Measurements from ENCODE around the gene CAPN12.
"Not testable (repeated sequence)": the region's sequence is repeated elsewhere in the genome, so short reads cannot be mapped to it uniquely, and the experiment has no call there.

The CAPN12 gene, protein sequence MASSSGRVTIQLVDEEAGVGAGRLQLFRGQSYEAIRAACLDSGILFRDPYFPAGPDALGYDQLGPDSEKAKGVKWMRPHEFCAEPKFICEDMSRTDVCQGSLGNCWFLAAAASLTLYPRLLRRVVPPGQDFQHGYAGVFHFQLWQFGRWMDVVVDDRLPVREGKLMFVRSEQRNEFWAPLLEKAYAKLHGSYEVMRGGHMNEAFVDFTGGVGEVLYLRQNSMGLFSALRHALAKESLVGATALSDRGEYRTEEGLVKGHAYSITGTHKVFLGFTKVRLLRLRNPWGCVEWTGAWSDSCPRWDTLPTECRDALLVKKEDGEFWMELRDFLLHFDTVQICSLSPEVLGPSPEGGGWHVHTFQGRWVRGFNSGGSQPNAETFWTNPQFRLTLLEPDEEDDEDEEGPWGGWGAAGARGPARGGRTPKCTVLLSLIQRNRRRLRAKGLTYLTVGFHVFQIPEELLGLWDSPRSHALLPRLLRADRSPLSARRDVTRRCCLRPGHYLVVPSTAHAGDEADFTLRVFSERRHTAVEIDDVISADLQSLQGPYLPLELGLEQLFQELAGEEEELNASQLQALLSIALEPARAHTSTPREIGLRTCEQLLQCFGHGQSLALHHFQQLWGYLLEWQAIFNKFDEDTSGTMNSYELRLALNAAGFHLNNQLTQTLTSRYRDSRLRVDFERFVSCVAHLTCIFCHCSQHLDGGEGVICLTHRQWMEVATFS

DNA sequence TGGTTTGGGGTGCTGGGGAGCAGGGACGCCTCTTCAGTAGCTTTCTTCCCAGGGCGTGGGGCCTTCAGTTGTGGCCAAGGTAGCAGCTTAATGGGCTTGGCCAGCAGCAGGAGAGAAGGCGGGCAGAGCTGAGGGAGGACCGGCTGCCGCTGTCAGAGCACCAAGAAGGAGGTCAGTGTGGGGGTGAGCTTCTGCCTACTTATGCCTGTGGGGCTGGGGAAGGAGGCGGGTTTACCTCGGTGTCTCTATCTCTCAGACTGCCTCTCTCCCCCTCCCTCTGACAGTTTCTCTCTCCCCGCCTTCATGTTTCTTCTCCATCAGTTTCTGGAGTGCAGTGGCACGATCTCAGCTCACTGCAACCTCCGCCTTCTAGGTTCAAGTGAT, at the start of gene CAPN12:
CAPN12 (minus strand) TSS at position 177 of the 384 bp plus-strand sequence. CDS start 309 bp downstream, outside the sequence.
- Histone ChIP-seq H3K4me1 (ENCODE audit: insufficient read depth, low read length) (no peaks in the 10 kb centered on the region), H3K27me3 (ENCODE audit: insufficient read depth, low read length) (no peaks in the 10 kb centered on the region), H3K9me3 (ENCODE audit: low read length) (no peaks in the 10 kb centered on the region), H3K4me3 (ENCODE audit: low read length) (no peak within 1 kb of the TSS), H3K36me3 (ENCODE audit: insufficient read depth, low read length) (no peaks in the 10 kb centered on the region), H2AFZ (ENCODE audit: low read depth, low read length) (no peak within 1 kb of the TSS)

DNA sequence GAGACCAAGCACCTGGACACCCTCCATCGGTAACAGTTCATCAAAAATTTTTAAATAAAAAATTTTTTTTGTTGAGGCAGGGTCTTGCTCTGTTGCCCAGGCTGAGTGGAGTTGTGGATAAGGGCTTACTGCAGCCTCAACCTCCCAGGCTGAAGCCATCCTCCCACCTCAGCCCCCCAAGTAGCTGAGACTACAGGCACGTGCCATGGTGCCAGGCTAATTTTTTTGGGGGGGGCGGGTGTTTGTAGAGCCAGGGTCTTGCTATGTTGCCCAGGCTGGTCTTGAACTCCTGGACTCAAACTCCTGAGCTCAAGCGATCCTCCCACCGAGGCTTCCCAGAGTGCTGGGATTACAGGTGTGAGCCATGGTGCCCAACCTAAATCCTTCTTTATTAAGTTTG, 49.4 kb upstream of the CAPN12 start:
- H2AFZ ChIP-seq (ENCODE audit: low read depth, low read length): no peak overlapping the region
- peaks cover 1% of the 10 kb centered on the region for H3K9me3 ChIP-seq (ENCODE audit: low read length)
- peaks cover 2% of the 10 kb centered on the region for H3K27me3 ChIP-seq (ENCODE audit: insufficient read depth, low read length)
- no peak overlapping the region for H3K4me3 ChIP-seq (ENCODE audit: low read length)
- H3K36me3 ChIP-seq (ENCODE audit: insufficient read depth, low read length): no peaks in the 10 kb centered on the region
- H3K4me1 ChIP-seq (ENCODE audit: insufficient read depth, low read length): no peaks in the 10 kb centered on the region

DNA sequence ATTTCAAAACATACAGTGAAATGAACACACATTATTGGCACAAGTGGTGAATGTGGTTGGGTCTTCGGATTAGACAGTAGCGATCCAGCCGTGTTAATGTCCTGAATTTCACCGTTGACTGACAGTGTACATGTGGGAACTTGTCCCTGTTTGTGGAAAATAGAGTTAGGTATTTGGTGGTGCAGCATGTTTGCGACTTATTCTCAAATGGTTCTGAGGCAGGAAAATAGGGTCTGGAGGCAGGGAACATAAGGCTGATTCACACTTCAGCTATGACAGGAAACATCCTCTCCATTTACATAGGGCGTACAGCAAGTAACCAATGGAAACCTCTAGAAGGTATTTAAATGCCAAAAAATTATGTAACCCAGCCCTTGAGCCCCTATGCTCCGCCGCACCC, 48.9 kb upstream of the CAPN12 start:
- no peaks in the 10 kb centered on the region for H3K4me1 ChIP-seq (ENCODE audit: insufficient read depth, low read length)
- no peak overlapping the region for H3K4me3 ChIP-seq (ENCODE audit: low read length)
- no peaks in the 10 kb centered on the region for H3K36me3 ChIP-seq (ENCODE audit: insufficient read depth, low read length)
- no peak overlapping the region for H2AFZ ChIP-seq (ENCODE audit: low read depth, low read length)
- peaks cover 1% of the 10 kb centered on the region for H3K9me3 ChIP-seq (ENCODE audit: low read length)
- H3K27me3 ChIP-seq (ENCODE audit: insufficient read depth, low read length): peaks cover 2% of the 10 kb centered on the region

DNA sequence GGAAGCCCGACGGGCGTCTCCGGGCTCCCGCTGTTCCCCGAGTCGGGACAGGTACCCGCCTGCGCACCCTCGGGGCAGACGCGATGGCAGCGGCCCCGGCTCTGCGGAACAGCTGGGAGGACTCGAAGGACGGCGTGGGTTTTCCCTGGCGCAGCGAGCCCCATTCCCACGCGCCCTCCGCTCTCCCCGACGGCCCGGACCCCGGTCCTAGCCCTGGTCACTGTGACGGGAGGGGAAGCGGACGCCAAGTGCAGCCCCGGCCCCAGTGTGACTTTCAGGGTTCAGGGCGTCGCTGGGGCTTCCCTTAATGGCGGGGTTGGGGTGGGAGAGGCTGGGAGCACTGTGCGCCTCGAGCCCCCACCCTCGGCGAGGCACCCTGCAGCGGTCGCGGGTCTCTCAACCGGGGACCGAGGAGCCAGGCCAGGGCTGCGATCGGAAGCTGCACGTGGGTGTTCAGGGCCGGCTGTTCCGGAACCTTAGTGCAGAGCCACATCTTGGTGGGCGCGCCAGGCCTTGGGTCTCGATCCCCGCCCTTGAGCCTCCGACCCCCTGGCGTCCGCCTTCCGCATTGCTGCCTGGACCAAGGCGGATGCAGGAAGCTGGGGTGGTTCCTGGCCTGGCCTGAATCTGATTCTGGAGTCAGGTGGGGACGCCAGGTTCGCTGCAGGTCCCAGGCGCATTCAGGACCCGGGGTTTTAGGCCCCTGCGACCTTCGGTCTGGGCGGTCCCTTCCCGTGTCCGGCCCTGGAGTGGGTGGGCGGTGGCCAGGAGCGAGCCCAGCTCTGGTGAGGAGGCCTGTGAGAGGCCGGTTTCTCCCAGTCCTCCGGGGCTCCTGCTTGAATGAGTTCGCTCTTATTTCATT, 48.2 kb upstream of the CAPN12 start:
- H3K4me1 ChIP-seq (ENCODE audit: insufficient read depth, low read length): no peaks in the 10 kb centered on the region
- H3K9me3 ChIP-seq (ENCODE audit: low read length): peaks cover 1% of the 10 kb centered on the region
- no peak overlapping the region for H3K4me3 ChIP-seq (ENCODE audit: low read length)
- no peak overlapping the region for H2AFZ ChIP-seq (ENCODE audit: low read depth, low read length)
- peaks cover 2% of the 10 kb centered on the region for H3K27me3 ChIP-seq (ENCODE audit: insufficient read depth, low read length)
- no peaks in the 10 kb centered on the region for H3K36me3 ChIP-seq (ENCODE audit: insufficient read depth, low read length)

DNA sequence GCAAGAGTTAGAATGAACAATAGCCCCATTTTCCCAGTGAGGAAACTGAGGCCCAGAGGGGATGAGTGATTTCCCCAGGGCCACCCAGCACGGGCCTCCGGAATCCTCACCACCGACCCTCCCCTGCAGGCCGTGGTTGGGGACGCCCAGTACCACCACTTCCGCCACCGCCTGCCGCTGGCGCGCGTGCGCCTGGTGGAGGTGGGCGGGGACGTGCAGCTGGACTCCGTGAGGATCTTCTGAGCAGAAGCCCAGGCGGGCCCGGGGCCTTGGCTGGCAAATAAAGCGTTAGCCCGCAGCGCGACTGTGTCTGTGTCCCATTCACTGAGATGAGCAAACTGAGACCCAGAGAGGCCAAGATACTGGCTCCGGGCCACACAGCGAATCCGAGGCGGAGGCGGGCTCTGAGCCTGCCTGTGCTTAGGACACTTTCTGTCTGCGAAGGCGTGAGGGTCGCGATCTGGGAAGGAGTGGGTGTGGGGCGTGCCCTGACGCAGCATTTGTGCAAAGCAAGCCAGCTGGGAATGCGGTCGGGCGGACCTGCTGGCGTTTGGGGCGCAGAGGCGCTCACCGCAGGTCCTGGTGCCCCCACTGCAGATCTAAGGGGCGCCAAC, 47.3 kb upstream of the CAPN12 start:
- not testable (repeated sequence) for H3K4me3 ChIP-seq (ENCODE audit: low read length)

DNA sequence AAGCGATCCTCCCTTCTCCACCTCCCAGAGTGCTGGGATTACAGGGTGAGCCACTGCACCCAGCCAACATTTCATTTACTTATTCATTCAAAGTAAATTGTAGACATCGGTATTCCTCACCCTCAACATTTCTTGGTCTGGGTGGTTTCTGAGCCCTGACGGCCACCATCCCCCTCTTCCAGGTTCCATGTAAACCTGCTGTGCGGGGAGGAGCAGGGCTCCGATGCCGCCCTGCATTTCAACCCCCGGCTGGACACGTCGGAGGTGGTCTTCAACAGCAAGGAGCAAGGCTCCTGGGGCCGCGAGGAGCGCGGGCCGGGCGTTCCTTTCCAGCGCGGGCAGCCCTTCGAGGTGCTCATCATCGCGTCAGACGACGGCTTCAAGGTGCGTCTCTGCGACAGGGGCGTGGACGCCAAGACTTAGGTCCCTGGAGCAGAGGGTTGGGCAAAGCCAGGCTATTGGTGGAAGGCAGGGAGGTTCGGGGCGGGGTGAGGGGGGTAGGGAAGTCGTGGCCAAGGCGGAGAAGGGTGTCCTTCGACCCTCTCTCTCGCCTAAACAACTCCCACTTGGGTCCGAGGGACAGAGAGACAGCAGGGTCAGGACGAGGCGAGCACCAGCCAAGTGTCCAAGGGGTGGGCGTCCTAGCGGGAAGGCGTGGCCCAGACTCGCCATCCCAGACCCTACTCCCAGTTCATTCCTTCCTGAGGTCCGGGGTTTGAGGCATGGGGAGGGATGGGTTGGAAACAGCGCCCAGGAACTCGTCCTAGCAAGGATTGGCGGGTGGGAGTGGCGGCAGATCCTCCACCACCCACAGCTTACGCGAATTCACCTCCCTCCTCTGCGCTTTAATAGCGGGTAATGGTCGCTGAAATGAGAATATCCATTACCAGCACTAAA, 46.5 kb upstream of the CAPN12 start:
- not testable (repeated sequence) for H3K27me3 ChIP-seq (ENCODE audit: insufficient read depth, low read length); H3K4me3 ChIP-seq (ENCODE audit: low read length); H2AFZ ChIP-seq (ENCODE audit: low read depth, low read length); H3K4me1 ChIP-seq (ENCODE audit: insufficient read depth, low read length); H3K36me3 ChIP-seq (ENCODE audit: insufficient read depth, low read length); H3K9me3 ChIP-seq (ENCODE audit: low read length)

More for the DNA sequence above, 47.3 kb upstream of the CAPN12 start:
- not testable (repeated sequence) for H3K9me3 ChIP-seq (ENCODE audit: low read length); H2AFZ ChIP-seq (ENCODE audit: low read depth, low read length); H3K4me1 ChIP-seq (ENCODE audit: insufficient read depth, low read length); H3K36me3 ChIP-seq (ENCODE audit: insufficient read depth, low read length); H3K27me3 ChIP-seq (ENCODE audit: insufficient read depth, low read length)

DNA sequence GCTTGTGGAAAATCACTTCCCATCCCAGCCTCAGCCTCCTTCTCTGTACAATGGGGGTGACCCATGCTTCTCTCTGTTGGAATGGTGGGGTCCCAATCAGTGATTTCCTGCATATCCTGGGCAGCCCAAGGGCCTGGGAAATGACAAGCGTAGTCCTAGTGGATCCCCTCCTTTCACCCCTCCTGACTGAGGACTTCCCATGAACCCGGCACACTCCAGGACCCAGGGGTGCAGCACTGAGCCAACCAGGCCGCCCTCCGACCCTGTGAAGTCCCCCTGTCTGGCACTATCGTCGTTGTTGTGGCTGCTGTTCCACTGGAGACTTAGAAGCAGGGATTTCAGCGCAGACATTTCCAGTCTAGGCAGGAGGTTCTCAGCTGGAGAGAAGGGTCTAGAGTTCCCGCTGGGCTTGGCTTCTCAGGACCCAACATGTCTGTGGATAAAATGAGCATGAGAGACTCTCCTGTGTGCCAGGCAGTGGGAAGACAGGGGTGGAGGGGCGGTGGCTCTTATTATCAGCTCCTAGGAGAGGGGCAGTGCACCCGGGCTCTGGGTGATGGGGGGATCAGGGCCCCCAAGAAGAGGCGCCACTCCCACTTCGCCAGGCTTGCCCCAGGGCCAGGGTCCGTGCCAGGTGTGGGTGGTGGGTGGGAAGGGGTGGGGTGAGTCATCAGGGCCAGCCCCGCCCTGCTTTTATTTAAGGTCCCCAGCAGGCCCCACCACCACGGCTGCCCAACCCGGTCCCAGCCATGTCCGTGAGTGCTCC, 44.4 kb upstream of the CAPN12 start, which contains the start of gene LGALS7B:
LGALS7B (plus strand) TSS at position 723 of the 766 bp plus-strand sequence; CDS start at position 750, 27 bp downstream.
- peaks cover 1% of the 10 kb centered on the region for H3K9me3 ChIP-seq (ENCODE audit: low read length)
- H2AFZ ChIP-seq (ENCODE audit: low read depth, low read length): no peak within 1 kb of the TSS
- no peak within 1 kb of the TSS for H3K4me3 ChIP-seq (ENCODE audit: low read length)
- peaks cover 2% of the 10 kb centered on the region for H3K27me3 ChIP-seq (ENCODE audit: insufficient read depth, low read length)
- no peaks in the 10 kb centered on the region for H3K4me1 ChIP-seq (ENCODE audit: insufficient read depth, low read length)
- H3K36me3 ChIP-seq (ENCODE audit: insufficient read depth, low read length): no peaks in the 10 kb centered on the region

DNA sequence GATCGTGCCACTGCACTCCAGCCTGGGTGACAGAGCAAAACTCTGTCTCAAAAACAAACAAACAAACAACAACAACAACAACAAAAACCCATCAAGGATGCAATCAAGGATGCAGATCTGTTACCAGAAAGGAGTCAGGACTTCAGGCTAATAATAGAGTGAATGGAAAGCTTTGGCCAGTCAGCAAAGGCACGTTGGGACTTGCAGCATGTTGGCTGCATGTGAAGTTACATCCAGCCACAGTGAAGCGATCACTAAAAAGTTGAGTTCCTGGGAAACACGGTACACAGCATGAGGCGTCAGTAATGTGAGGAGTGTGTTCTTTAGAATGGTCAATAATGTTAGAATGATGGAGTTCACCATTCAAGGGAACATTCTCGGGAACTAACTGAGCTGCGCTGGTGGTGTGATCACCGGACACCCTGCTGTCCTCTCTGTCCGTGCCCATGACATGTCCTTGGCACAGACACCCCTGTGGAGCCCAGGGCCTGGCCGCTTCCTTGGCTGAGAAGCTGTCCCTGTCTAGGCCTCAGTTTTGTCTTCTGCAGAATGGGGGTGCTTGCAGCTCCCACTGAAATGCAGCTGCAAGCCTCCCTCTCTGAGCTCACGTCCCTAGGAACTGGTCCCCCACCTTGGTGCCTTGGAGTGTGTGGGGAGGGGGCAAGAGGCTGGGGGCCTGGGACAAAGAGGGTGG, 42.4 kb upstream of the CAPN12 start:
- Histone ChIP-seq H3K9me3 (ENCODE audit: low read length) (no peaks in the 10 kb centered on the region), H3K4me1 (ENCODE audit: insufficient read depth, low read length) (no peaks in the 10 kb centered on the region), H3K4me3 (ENCODE audit: low read length) (no peak overlapping the region), H2AFZ (ENCODE audit: low read depth, low read length) (no peak overlapping the region), H3K36me3 (ENCODE audit: insufficient read depth, low read length) (no peaks in the 10 kb centered on the region), H3K27me3 (ENCODE audit: insufficient read depth, low read length) (peaks cover under 1% of the 10 kb centered on the region)

DNA sequence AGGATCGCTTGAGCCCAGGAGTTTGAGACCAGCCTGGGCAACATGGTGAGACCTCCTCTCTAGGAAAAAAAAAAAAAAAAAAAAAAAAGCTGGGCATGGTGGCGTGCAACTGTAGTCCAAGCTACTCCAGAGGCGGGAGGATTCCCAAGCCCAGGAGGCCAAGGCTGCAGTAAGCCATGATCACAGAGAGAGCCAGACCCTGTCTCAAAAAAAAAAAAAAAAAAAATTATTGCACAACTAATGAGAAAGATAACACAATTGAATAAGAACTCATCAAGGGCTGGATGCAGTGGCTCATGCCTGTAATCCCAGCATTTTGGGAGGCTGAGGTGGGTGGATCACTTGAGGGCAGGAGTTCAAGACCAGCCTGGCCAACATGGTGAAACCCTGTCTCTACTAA, 41.8 kb upstream of the CAPN12 start:
- H3K36me3 ChIP-seq (ENCODE audit: insufficient read depth, low read length); H3K9me3 ChIP-seq (ENCODE audit: low read length); H2AFZ ChIP-seq (ENCODE audit: low read depth, low read length); H3K4me3 ChIP-seq (ENCODE audit: low read length); H3K4me1 ChIP-seq (ENCODE audit: insufficient read depth, low read length); H3K27me3 ChIP-seq (ENCODE audit: insufficient read depth, low read length): not testable (repeated sequence)

DNA sequence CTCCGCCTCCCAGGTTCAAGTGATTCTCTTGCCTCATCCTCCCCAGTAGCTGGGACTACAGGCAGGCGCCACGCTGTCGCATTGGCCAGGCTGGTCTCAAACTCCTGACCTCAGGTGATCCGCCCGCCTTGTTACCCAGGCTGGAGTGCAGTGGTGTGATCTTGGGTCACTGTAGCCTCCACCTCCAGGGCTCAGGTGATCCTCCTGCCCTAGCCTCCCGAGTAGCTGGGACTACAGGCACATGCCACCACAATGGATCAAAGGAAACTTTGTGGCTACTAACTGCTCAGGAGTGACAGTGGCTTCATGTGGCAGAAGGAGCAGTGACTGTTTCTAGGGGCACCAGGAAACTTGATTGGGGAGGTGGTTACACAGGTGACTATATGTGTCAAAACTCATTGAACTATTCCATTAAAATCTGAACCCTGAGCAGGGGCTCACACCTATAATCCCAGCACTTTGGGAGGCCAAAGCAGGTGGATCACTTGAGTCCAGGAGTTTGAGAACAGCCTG, 41.0 kb upstream of the CAPN12 start:
- Histone ChIP-seq H2AFZ (ENCODE audit: low read depth, low read length) (no peak overlapping the region), H3K27me3 (ENCODE audit: insufficient read depth, low read length) (peaks cover 2% of the 10 kb centered on the region), H3K36me3 (ENCODE audit: insufficient read depth, low read length) (no peaks in the 10 kb centered on the region), H3K4me3 (ENCODE audit: low read length) (no peak overlapping the region), H3K4me1 (ENCODE audit: insufficient read depth, low read length) (no peaks in the 10 kb centered on the region), H3K9me3 (ENCODE audit: low read length) (no peaks in the 10 kb centered on the region)

DNA sequence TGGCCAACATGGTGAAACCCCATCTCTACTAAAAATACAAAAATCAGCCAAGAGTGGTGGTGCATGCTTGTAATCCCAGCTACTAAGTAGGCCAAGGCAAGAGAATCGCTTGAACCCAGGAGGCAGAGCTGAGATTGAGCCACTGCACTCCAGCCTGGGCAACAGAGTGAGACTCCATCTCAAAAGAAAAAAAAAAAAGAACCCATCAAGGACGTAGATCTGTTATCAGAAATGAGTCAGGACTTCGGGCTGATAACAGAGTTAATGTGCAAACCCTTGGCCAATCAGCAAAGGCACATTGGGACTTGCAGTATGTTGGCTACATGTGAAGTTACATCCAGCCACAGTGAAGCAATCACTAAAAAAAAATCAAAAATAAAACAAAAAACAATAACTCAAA, 40.0 kb upstream of the CAPN12 start:
- no peak overlapping the region for H2AFZ ChIP-seq (ENCODE audit: low read depth, low read length)
- no peak overlapping the region for H3K4me3 ChIP-seq (ENCODE audit: low read length)
- H3K9me3 ChIP-seq (ENCODE audit: low read length): no peaks in the 10 kb centered on the region
- no peaks in the 10 kb centered on the region for H3K4me1 ChIP-seq (ENCODE audit: insufficient read depth, low read length)
- H3K27me3 ChIP-seq (ENCODE audit: insufficient read depth, low read length): peaks cover 2% of the 10 kb centered on the region
- no peaks in the 10 kb centered on the region for H3K36me3 ChIP-seq (ENCODE audit: insufficient read depth, low read length)

Data from neuron (in vitro differentiated cells).